ENCODE results near the gene ATP8B4. TPM values are rescaled to one million over a fixed set of nuclear protein-coding genes. Genes with fewer than 3 reads are reported as not detected.

Gene ATP8B4
- total and polyA plus RNA-seq, 2 donors (not counting 1 experiment from before 2014, with no cell fraction given) = 0.42 TPM; not detected in 1

DNA sequence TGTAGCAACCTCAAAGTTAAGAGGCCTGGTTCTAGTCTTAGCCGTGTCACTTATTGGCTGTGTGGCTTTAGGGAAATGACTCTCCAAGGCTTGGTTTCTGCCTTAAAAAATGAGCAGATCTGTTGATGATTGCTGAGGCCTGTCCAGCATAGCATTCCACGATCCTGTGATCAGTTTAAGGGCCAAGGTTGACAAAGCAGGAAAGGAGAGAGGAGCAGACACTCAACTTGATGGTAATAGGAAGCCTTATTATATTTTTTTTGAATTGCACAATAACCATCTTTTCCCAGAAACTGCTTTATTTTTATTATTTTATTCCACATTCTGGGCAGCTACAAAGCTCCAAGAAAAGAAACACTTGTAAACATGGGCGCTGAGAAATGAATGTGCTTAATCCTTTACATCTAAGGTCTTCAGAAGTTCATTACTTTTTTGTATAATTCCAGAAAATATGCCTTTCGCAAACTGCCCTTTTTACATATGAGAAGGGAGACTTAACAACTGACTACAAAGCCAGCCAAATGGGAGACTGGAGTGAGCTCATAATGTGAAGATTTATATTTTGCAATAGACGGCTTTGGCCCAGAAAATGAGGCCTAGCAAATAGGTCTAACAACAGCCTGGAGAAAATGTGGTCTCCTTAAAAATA lies 241.0 kb downstream of the ATP8B4 start:
- H3K4me1 Mint-ChIP-seq = no peaks in the 10 kb centered on the region
- TF ChIP-seq, protein P1, sequence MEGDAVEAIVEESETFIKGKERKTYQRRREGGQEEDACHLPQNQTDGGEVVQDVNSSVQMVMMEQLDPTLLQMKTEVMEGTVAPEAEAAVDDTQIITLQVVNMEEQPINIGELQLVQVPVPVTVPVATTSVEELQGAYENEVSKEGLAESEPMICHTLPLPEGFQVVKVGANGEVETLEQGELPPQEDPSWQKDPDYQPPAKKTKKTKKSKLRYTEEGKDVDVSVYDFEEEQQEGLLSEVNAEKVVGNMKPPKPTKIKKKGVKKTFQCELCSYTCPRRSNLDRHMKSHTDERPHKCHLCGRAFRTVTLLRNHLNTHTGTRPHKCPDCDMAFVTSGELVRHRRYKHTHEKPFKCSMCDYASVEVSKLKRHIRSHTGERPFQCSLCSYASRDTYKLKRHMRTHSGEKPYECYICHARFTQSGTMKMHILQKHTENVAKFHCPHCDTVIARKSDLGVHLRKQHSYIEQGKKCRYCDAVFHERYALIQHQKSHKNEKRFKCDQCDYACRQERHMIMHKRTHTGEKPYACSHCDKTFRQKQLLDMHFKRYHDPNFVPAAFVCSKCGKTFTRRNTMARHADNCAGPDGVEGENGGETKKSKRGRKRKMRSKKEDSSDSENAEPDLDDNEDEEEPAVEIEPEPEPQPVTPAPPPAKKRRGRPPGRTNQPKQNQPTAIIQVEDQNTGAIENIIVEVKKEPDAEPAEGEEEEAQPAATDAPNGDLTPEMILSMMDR (IDR thresholded peaks at IDR 0.05) = no peak
- no peak for TF ChIP-seq EZH2 (IDR thresholded peaks at IDR 0.05; ENCODE audit: borderline replicate concordance, insufficient read depth, low read depth, low read length, poor library complexity, severe bottlenecking)
- no peaks in the 10 kb centered on the region for H3K27me3 ChIP-seq (replicated peaks in 1 of 4; ENCODE audit: control extremely low read depth in 1 of 4, control insufficient read depth in 3 of 4, insufficient read depth in 4 of 4, low read length in 3 of 4)
- no peak overlapping the region for H3K27ac Mint-ChIP-seq
- H3K36me3 ChIP-seq (replicated peaks in 1 of 2; ENCODE audit: control extremely low read depth in 1 of 2, control insufficient read depth in 1 of 2, extremely low read depth in 1 of 2, insufficient read depth in 2 of 2, low read length in 1 of 2) = no peaks in the 10 kb centered on the region
- CTCF ChIA-PET = no interaction called here
- no peak overlapping the region for H3K4me2 ChIP-seq (replicated peaks; ENCODE audit: low read depth, low read length, poor library complexity, severe bottlenecking)
- H3K4me3 Mint-ChIP-seq = no peak overlapping the region
- H3K9me3 Mint-ChIP-seq (ENCODE audit: insufficient read depth) = no peaks in the 10 kb centered on the region
- no peaks in the 10 kb centered on the region for H3K9me3 ChIP-seq (ENCODE audit: control extremely low read depth in 1 of 3, control insufficient read depth in 2 of 3, insufficient read depth in 1 of 3, low read length in 2 of 3)
- H3K27me3 Mint-ChIP-seq = no peaks in the 10 kb centered on the region
- DNase-seq (no peak), ATAC-seq (ENCODE audit: low read depth) (no peak)
- H3K4me3 ChIP-seq (ENCODE audit: control extremely low read depth in 1 of 5, extremely low read depth in 1 of 5, insufficient read depth in 1 of 5, low read depth in 2 of 5, low read length in 4 of 5) = no peak overlapping the region
- H2AFZ ChIP-seq (ENCODE audit: insufficient read depth, low read depth, low read length, poor library complexity, severe bottlenecking) = no peak overlapping the region
- H3K79me2 ChIP-seq (ENCODE audit: control insufficient read depth, insufficient read depth, low read length) = no peaks in the 10 kb centered on the region
- H3K4me1 ChIP-seq (ENCODE audit: control insufficient read depth in 2 of 2, insufficient read depth in 2 of 2, low read length in 2 of 2) = no peaks in the 10 kb centered on the region
- intact Hi-C loops (cut with micrococcal nuclease) = no loop called here
- POLR2A ChIA-PET = no interaction called here
- H3K9ac ChIP-seq (ENCODE audit: low read length) = no peak overlapping the region
- 80% methylated on average over 1 of the region's 5 CpGs for WGBS (ENCODE audit: insufficient coverage)
- no peak overlapping the region for H3K27ac ChIP-seq (ENCODE audit: low read length in 2 of 2)
- no peaks in the 10 kb centered on the region for H4K20me1 ChIP-seq (ENCODE audit: control insufficient read depth, insufficient read depth, low read length, poor library complexity, severe bottlenecking)

DNA sequence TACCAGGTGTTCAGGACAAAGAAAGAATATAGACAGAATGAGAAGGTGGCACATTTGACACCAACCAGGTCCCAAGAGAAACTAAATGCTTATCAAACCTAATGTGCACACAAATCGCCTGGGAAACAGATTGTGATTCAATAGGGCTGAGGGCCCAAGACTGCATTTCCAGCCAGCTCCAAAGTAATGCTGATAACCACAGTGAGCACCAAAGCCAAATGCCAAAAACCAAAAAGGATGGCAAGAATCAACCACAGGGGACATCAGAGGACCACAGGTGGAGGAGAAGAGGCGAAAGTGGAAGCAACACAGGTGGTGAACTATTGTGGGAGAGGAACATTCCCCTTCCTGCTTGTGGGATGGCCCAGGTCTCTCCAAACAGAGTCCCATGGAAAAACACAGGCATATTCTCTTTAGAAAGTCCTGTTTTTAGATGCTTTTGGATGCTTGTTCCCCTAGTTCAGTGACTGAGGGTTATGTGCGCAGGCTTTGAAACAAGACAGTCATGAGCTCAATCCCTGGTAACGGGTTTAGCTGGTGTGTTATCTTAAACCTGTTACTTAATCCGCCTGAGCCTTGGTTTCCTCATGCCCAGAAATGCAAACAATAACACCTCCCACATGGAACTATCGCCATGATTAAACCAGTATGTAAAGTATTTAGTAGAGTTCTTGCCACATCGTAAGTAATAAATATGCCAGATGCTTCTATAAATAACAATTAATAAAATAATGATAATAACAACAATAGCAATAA lies 241.7 kb downstream of the ATP8B4 start:
- no peak overlapping the region for H3K27ac Mint-ChIP-seq
- no peaks in the 10 kb centered on the region for H3K27me3 Mint-ChIP-seq
- TF ChIP-seq EZH2 (IDR thresholded peaks at IDR 0.05; ENCODE audit: borderline replicate concordance, insufficient read depth, low read depth, low read length, poor library complexity, severe bottlenecking) = no peak
- TF ChIP-seq, protein P1 (IDR thresholded peaks at IDR 0.05) = no peak
- 100% methylated on average over 2 of the region's 7 CpGs for WGBS (ENCODE audit: insufficient coverage)
- no peak overlapping the region for H2AFZ ChIP-seq (ENCODE audit: insufficient read depth, low read depth, low read length, poor library complexity, severe bottlenecking)
- H3K4me3 Mint-ChIP-seq = no peak overlapping the region
- no peaks in the 10 kb centered on the region for H3K9me3 Mint-ChIP-seq (ENCODE audit: insufficient read depth)
- CTCF ChIA-PET = no interaction called here
- H3K4me3 ChIP-seq (ENCODE audit: control extremely low read depth in 1 of 5, extremely low read depth in 1 of 5, insufficient read depth in 1 of 5, low read depth in 2 of 5, low read length in 4 of 5) = no peak overlapping the region
- no peak for ATAC-seq (ENCODE audit: low read depth)
- POLR2A ChIA-PET = no interaction called here
- no peaks in the 10 kb centered on the region for H3K36me3 ChIP-seq (replicated peaks in 1 of 2; ENCODE audit: control extremely low read depth in 1 of 2, control insufficient read depth in 1 of 2, extremely low read depth in 1 of 2, insufficient read depth in 2 of 2, low read length in 1 of 2)
- no peak for DNase-seq
- no peaks in the 10 kb centered on the region for H3K4me1 ChIP-seq (ENCODE audit: control insufficient read depth in 2 of 2, insufficient read depth in 2 of 2, low read length in 2 of 2)
- H3K9me3 ChIP-seq (ENCODE audit: control extremely low read depth in 1 of 3, control insufficient read depth in 2 of 3, insufficient read depth in 1 of 3, low read length in 2 of 3) = no peaks in the 10 kb centered on the region
- no peaks in the 10 kb centered on the region for H3K27me3 ChIP-seq (replicated peaks in 1 of 4; ENCODE audit: control extremely low read depth in 1 of 4, control insufficient read depth in 3 of 4, insufficient read depth in 4 of 4, low read length in 3 of 4)
- no peak overlapping the region for H3K9ac ChIP-seq (ENCODE audit: low read length)
- no peaks in the 10 kb centered on the region for H3K4me1 Mint-ChIP-seq
- intact Hi-C loops (cut with micrococcal nuclease) = no loop called here
- H3K79me2 ChIP-seq (ENCODE audit: control insufficient read depth, insufficient read depth, low read length) = no peaks in the 10 kb centered on the region
- H3K27ac ChIP-seq (ENCODE audit: low read length in 2 of 2) = no peak overlapping the region
- H3K4me2 ChIP-seq (replicated peaks; ENCODE audit: low read depth, low read length, poor library complexity, severe bottlenecking) = no peak overlapping the region
- no peaks in the 10 kb centered on the region for H4K20me1 ChIP-seq (ENCODE audit: control insufficient read depth, insufficient read depth, low read length, poor library complexity, severe bottlenecking)

All from B cell (primary cell).